Inflammatory macrophage (primary cell): ENCODE measurements around the gene CNTFR.

ENCODE experiments used
- DNase-seq, 2 donors: peaks; one replicate each; pipeline ENCODE4 v3.0.0-alpha.2; 2020 to 2022

Gene CNTFR

DNA sequence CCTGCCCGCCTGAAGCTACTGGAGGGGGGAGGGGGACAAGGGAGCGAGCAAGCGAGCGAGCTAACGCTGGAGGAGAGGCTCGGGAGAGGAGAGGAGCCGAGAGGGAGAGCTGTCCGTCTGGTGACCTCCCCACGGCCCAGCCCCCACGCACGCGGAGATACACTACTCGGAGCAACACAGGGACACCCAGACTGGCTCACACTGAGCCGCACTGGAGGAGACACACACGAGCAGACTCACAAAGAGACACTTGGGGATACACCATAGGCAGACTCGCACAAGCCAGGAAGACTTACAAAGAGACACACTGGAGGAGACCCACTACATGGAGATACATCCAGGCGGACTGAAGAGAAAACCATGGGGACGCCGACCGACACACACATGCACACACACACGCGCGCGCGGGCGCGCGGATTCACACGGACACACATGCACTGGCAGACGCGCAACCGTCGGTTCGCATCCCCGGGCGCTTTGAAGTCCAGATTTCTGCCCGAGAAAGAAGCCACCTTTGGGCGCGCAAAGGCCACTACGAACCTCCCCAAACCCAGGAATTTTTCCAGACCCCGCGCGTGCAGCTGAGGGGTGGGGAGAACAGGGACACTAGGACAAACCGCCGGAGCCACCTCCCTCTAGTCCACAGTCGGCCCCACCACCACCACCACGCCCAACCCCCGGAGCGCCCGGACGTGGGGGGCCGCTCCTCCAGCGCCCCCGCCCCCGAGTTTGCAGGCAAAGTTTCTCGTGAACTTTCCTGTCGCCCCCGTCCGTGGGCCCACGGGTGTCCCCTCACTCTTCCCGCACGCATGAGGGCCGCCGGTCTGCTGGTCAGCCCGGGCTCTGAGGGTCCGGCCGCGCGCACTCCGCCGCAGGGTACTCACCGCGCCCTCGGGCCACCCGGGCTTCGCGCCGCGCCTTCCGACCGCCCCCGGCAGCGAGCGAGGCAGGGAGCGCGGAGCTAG is 571 bp downstream of the CNTFR start:
- no peak for DNase-seq

DNA sequence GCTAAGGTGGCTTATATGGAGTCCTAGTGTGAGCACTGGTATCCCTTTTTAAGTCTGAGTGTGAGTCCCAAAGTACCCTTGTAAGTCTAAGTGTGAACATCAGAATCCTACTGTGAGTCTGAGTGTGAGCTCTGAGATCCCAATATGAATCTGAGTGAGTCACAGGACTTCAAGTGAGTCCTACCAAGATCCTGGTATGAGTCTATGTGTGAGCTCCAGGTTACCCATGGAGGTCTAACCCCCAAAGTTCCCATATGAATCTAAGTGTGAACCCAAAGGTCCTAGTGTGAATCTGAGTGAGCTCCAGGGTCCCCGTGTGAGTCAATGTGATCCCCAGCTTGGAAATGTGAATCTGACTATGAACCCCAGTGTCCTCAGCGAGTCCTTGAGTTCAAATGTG is 2.3 kb downstream of the CNTFR start:
- no peak for DNase-seq

DNA sequence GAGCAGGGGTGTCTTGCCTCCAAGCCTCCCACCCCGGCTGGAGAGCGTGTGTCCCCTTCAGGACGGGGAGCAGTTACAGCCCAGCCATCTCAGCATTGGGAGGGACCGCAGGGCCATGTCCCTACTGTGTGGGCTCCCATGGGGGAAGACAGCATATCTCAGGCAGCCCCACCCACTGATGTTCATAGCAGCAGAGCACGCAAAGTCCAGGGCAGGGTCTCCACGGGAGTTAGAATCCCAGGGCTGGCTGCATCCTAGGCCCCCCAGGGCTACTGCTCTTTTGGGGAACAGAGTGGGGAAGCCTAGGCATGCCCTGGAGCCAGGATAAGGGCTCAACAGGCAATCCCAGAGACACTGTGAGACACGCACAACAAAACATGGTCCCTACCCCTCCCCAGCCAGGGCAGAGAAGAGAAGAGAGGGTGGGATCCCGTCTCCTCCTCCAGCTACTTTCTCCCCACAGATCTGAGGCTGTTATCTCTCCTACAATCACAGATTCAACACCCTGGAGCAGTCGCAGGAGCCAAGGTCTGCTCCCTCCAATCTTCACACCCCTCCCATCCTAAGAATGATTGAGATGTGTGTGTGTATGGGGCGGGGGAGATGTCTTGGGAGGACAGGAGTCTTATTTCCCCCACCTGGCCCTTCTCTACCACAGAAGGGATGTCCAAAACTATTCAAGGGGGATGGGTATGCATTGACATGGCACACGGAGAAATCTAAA is 3.4 kb downstream of the CNTFR start:
- no peak for DNase-seq

DNA sequence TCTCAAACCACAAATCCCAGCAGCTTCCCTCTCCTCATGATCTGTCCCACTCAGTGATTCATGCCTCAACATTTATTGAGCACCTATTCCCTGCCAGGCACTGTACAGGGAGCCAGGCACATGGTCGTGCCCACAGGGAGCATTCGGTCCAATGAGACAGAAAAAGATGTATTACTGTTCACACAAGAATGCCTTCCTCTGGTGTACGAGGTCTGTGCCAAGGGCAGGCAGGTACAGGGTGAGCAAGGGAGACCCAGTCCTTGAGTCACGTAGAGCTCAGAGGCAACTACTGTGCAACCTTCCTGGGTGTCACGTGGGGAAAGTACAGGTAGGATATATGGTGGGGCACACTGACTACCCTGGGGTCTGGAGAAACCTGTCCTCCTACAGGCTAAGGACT is 4.6 kb downstream of the CNTFR start:
- DNase-seq, result no peak

DNA sequence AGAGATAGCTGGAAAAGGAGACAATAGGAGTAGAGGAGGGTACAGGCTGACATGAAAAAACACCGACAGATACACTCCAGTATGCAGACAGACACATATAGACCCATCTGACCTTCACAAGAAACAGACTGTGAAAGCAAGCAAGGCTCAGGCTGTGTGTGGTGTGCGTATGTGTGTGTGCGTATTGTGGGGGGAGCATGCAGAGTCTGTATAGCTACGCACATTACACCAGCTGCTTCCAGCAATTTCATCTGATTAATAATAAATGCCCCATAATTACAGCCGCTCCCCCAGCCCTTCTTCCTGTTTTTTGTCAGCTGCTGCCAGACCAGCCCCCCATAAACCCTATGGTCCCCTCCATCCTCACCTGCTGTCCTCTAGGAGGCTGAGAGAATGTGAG is 6.7 kb downstream of the CNTFR start:
- DNase-seq, result no peak

DNA sequence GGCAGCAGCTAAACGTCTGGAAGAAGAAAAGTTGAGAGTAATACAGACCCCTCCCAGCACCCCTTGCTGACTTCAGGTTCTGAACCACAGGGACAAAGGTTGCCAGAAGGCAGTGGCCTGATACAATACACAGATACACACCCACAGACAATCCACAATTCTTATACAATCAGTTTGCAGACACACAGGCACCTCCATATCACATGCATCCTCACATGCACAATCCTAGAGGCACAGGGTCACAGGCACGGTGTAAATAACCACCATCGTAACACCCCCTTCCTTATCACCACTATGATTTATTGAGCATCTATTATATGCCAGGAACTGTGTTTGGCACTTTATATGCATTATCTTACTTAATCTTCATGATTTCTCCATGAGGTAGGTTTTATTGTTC is 8.2 kb downstream of the CNTFR start:
- DNase-seq, result no peak

DNA sequence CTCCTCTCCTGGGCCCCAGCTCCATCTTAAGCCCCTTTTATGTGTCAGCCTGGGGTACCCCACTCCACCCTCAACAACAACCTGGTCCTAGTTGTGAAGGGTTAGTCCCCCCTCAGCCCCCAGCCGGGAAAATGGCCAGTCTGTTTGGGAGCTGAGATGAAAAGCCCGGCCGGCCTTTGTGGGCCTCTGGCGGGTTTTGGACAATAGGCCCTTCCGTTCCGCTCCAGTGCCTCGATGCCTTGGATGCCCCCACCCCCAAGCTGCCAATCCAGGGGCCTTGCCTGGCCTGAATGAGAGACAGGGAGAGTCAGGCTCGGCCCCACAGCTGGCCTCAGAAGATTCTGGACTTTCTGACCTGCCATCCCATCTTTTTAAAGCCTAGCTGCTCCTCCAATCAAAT is 9.2 kb downstream of the CNTFR start:
- no peak for DNase-seq

DNA sequence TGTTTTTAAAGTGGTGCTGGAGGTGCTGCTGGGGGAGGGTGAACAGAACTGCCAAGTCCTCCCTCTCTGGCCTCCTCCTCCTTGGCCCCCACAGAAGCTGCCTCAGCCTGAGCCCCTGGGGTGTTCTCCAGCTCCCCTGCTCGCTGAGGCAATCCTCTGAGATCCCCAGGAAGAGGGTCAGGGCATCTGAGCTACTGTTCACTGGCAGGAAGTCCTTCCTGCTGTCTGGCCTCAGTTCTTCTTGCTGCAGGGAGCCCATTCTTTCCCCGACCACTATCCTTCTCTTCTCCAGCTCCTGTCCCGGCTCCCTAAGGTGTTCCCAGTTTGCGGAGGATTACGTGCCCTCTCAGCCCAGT is 9.7 kb downstream of the CNTFR start:
- DNase-seq, result no peak

DNA sequence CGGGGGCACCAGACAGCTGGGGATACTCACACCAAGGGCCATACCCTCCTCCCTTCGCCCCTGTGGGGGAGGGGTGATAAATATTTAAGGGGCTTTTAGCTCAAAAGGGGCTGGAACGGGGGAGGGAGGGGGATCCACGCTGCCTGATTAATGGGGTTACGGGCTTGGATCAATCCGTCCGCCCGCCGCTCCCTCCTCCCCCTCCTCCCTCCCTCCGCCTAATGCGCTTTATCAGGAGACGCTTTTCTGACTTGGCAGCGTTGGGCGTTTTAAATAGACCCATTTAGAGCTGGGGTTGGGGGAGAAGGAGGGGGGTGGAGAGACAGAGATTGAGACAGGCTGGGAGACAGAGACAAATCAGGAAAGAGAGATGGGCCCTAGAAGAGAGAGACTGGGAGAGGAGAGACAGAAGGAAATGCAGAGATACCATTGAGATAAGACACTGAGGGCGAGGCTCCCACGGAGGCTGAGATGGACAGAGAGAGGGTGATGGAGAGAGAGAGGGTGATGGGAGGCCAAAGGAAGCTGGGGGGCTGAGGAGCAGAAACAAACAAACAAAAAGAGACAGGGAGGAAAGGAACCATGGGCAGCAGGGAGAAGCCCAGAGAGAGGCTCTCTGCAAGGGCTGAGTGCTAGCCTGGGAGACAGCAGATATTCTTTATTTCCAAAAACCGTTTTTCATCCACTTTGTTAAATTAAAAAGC is 10.3 kb downstream of the CNTFR start:
- DNase-seq, result no peak

DNA sequence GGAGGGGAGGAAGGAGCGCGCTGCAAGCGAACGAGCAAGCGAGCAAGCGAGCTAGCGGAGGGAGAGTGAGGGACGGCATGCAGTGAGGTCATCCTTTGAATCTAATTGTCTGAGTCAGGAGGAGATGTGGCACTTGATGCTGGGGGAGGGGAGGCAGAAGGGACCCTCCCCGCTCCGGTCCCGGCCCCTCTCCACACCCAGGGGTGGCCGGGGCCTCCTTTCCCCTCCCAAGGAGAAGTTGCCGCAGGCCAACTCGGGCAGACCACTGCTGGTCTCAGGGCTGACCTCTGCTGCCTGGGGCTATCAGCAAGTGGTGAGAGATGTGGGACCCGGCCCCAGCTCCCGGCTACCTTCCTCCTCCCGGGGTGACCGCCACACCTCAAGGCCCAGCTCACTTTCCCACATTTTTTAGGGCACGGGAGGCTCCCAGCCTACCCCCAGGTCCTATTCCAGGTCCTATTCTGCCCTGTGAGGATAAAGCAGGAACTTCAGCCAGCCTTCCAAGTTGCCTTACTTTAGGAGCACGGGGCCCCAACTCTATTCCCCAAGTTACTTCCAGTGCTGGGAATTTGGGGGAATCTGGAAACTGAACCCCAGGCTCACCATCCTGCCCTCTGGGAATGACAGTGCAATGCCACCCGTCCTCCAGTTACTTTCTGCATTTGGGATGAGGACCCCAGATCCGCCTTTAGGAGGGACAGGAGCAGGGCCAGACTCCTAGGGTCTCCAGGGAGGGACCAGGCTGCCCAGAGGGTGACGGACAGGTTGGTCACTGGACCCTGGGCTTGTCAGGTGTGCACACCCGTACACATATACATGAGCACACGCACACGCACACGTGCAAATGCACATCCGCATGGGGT is 11.1 kb downstream of the CNTFR start:
- no peak for DNase-seq

DNA sequence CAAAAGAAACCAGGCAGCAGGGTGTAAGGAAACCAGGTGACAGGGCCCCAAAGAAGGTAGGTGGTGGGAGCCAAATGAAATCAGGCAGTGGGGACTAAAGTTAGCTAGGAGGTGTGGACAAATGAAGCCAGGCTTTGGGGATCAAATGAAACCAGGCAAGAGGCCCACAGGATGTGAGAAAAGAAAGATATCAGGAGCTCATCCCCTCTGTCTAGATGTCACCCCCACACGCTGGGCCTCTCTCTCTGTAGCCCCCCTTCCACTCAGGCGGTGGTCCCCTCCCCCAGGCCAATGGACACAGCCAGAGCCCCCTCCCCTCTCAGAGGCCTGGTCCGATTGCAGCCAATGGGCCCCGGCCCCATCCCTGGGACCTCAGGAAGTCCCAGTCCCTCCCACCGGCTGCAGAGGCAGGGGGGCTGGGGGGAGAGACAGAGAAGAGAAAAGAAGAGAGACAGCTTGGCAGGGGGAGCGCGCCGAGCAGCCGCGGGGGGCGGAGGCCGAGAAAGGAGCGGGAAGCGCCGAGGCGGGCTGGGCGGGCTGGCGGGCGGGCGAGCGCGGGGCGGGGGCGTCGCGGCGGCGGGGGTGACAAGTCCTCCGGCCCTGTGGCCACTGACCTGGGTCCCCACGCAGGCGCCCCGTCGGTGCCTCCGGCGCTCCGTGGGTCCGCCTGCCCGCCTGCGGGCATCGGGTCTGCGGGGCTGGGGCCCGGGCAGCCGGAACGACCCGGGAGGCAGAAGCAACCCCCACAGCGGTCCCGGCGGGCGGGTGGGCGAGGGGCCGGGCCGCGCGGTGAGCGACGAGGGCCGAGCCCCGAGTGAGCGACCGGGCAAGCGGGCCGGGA is 11.9 kb downstream of the CNTFR start:
- no peak for DNase-seq

DNA sequence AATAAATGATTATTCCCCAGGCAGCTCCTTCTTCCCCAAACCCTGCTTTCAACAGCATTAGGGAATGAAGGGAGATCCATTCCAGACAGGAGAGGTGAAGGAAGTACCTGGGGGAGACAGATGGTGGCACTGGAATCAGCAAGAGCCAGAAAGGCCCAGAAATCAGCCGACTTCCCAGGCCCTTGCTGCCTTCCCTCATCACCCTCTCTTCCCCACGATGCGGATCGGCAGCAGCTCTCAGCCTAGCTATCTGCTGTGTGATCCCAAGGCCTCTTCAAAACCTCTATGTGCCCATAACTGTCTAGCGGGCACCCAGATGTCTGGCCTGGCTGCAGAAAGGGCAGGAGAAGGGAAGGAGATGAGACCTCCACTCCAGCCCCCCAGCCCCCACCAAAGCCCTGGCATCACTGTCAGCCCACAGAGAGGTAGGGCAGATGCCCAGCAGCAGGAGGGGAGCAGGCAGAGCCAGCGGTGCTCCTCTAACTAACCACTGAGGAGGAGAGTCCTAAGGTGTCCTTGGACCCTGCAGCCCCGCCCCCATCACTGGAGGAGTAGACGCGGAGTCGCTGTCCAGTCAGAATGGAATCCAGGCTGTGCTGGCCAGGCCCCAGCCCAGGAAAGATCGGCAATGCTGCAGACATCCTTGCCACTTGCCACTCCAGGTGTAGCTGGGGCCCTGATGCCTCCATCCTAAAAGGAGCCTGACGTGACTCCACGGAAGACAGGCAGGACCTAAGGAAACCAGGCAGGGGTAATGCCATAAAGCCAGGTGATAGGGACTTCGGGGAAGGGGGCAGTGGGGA is 12.7 kb downstream of the CNTFR start:
- DNase-seq, result no peak

DNA sequence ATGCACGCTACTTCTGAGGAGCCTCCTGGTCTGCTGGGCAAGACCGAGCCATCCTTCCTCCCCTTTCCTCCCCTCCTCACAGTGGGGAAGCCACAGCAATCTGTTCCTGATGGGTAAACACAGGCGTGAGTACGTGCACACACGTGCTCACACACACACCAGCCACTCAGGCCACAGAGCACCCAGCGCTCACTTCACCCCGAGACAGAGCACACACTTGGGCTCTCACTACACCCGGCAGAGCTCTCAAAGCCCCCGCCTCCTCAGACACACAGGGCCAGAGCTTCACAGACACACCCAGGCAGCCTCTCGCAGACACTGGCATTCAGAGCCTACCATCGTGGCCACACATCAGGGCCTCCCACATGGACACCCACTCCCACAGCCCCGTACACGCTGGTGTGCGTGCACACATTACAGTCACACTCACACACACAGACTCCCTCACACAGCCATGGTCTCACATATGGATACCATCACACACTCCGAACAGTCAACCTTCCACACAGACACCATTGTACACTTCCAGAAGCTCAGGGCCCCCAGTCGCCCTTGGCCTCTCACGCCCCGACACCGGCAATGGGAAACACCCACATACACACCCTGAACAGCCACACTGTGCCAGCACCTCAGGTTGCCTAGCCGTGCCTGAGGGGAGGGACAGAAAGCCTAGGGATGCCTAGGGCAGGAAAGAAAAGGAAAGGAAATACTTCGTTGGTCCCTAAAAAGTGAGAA is 13.5 kb downstream of the CNTFR start:
- no peak for DNase-seq

DNA sequence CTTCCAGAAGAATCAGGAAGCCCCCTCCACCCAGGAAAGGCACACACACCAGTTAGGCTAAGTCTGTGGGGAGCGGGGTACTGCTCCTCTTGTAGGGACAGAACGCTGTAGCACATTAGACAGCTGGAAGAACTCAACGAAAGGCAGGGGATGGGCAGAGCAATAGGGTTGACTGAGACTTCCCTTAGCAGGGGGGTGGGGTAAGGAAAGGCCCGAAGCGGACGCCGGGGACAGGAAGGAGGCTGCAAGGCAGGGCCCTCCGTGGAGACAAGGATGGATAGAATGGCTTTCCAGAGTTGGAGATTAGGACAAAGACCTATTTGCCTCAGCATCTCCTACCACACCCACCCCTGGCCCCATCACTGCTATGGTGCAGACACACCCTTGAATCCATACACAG is 14.3 kb downstream of the CNTFR start:
- no peak for DNase-seq

DNA sequence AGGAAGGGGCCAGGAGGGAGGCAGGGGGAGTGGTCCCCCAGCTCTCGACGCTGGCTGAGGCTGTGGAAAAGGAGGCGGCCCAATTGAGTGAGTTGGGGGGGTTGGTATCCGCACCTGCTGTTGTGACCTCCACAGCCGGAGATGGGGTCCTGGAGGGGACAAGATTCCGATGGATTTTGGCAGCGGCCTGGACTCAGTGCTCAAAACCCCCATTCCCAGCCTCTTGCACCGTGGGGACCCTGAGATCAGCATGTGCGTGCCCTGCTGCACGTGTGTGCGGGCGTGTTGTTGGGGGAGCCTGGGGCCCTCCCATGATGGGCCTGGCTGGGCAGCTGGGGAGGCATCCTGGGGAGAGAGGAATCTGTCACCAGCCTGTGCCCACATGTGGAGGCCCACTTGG is 15.0 kb downstream of the CNTFR start:
- DNase-seq, result no peak

DNA sequence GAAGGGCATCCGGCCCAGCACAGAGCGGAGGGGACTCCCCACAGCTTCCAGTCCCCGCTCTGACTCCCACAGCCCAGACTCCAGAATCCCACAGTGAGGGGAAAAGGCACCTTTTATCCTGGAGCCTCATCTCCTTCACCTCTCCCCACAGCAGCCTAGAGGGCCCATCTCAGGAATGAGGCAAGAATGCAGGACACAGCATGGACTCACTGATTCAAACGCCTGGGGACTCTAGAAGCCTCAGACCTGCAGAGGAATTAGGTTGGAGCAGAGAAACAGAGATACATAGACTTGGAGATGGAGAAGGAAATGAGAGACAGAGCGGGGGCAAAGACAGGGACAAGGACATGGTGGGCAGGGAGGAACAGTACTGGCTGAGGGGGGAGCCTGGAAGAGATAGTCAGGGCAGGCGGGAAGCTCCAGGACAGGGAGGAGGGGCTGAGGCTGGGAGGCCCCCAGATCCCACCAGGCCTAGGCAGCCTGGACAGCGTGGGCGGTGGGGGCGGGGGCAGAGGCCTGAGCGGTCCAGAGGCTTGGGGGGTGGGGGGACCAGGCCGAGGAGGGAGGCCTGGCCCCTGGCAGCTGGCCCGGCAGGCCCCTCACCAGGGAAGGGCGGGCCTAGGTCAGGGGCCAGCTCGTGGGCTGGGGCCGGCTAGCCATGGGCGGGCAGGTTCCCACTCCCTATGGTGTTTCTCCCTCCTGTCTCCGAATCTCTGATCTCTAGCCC is 15.8 kb downstream of the CNTFR start:
- DNase-seq, result no peak

DNA sequence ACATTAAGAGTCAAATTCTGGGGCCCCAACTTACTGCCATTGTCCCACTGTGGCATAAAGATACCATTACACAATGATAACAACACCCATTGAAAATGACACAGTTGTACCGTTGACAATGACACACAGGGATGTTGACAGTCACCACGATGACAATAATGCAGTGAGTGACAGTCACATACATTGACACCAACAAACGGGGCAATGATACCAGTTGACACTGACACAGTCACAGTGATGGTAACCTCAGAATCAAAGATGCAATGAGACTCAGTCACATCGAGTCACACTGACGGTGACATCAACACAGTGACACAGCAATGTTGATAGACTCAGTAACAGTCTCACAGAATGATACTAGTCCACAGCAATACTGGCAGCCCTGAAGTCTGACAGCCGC is 16.9 kb downstream of the CNTFR start:
- DNase-seq, result no peak

DNA sequence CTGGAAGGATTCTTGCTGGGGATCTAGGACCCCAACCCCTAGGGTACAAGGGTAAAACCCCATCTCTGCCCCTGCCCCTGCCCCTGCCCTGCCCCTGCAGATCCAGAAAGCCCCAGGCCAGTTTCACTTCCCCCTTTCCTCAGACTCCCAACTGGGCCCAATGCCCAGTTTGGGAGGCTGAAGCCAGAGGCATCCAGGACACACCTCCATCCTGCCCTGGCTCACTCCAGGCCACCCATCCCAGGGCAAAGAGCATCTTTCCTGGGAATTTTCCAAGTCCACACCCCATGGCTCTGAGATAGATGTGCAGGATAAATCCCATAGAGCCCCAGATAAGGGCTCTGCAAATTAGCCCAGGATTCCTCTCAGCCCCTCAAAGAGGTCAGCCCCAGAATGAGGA is 17.4 kb downstream of the CNTFR start:
- DNase-seq, result no peak

DNA sequence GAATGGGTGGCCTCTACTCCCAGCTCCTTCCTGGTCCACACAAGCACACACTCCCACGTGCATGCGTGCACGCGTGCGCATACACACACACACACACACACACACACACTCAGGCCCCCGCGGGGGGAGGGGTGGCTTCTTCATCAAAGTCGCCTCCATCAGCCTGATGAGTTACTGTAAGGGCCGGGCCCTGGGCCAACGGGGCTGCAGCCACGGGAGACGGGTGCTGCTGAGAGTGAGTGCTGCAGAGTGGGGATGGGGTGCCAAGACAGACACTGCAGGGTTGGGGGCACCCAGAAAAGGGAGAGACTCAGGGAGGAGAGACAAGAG is 18.1 kb downstream of the CNTFR start:
- no peak for DNase-seq
